MCF 10A (cell line): Measurements from ENCODE around the gene LMTK3. TPM values are rescaled to one million over a fixed set of nuclear protein-coding genes. Genes with fewer than 3 reads are reported as not detected.

Experiments
- BruUV-seq: library from RNA; stranded (reverse); fragments of 400-500 nt; replicated peaks from 2 replicates; lab custom pipeline; 2021; lab: Mats Ljungman, UMichigan
- CTCF ChIA-PET: fragments of 300-600 bp; sonication (Branson Sonifier 250); formaldehyde crosslinking; extraction: SDS; loops from one replicate; lab custom pipeline; 2021; ENCODE audit warnings: antibody characterized with exemption, inconsistent platforms; lab: Yijun Ruan, JAX
- POLR2A ChIA-PET: fragments of 300-600, 350-650 bp; sonication (Branson Sonifier 250); formaldehyde crosslinking; extraction: SDS; loops from one replicate; lab custom pipeline; 2020; ENCODE audit warnings: antibody characterized with exemption, inconsistent platforms; lab: Yijun Ruan, JAX
- DNase-seq: peaks from one replicate; pipeline ENCODE4 v3.0.0-alpha.2; 2018; ENCODE audit not compliant: unreplicated experiment
- H3K27ac Mint-ChIP-seq: one replicate; pipeline ENCODE4 v1.8.0; 2022; ENCODE audit warnings: mild to moderate bottlenecking, low read depth, mixed read lengths; ENCODE audit not compliant: unreplicated experiment
- H3K27me3 Mint-ChIP-seq: one replicate; pipeline ENCODE4 v1.8.0; 2022; ENCODE audit warnings: mixed read lengths; ENCODE audit not compliant: insufficient read depth, unreplicated experiment
- H3K36me3 Mint-ChIP-seq: one replicate; pipeline ENCODE4 v1.8.0; 2022; ENCODE audit warnings: mild to moderate bottlenecking, moderate library complexity, mixed read lengths; ENCODE audit not compliant: insufficient read depth, unreplicated experiment
- H3K4me1 Mint-ChIP-seq: one replicate; pipeline ENCODE4 v1.8.0; 2022; ENCODE audit warnings: mixed read lengths; ENCODE audit not compliant: insufficient read depth, unreplicated experiment
- H3K4me3 Mint-ChIP-seq: one replicate; pipeline ENCODE4 v1.8.0; 2022; ENCODE audit warnings: mild to moderate bottlenecking, moderate library complexity, mixed read lengths; ENCODE audit not compliant: unreplicated experiment
- H3K9me3 Mint-ChIP-seq: one replicate; pipeline ENCODE4 v1.8.0; 2022; ENCODE audit warnings: mixed read lengths; ENCODE audit not compliant: unreplicated experiment
- intact Hi-C: fragments of 100-400 bp; cut with micrococcal nuclease; formaldehyde crosslinking; loops from 2 replicates; pipeline ENCODE4 v1.14.1; 2022
- total RNA-seq: library from RNA; stranded (reverse); gene quantifications from 2 replicates; pipeline ENCODE4 v1.2.3, GENCODE V29; 2022
- TF ChIP-seq, protein P1 (sequence below): fragments of 200-600 bp; IDR thresholded peaks from one replicate; pipeline ENCODE4 v1.8.0; 2022; ENCODE audit warnings: antibody characterized with exemption, mild to moderate bottlenecking; ENCODE audit not compliant: unreplicated experiment

LMTK3 gene
- total RNA-seq, 1 experiment from 2014 or later: 0.37 TPM

DNA sequence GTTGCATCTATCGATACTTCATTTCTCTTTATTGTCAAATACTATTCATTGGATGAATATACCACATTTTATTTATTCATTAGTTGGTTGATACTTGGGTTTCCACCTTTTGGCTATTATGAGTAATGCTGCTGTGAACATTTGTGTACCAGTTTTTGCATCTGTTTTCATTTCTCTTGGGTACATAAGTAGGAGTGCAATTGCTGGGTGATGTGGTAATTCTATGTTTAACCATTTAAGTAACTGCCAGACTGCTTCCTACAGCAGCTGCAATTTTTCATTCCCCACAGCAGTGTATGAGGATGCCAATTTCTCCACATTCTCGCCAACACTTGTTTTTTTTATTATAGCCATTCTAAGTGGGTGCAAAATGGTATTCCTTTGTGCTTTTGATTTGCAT is 53.6 kb downstream of the LMTK3 start:
- Mint-ChIP-seq H3K27me3 (no peaks in the 10 kb centered on the region), H3K4me1 (peaks cover 9% of the 10 kb centered on the region), H3K4me3 (no peak overlapping the region), H3K27ac (no peak overlapping the region), H3K36me3 (peaks cover 79% of the 10 kb centered on the region), H3K9me3 (no peaks in the 10 kb centered on the region)
- POLR2A ChIA-PET: interaction anchor here (1.7 to 2.0 kb wide), 2 partner anchors 9 to 11 kb away, joined by 5 to 6 read pairs; no protein-coding TSS in a partner anchor
- intact Hi-C loops: no loop called here
- BruUV-seq: no TSS peak
- DNase-seq: no peak
- TF ChIP-seq, protein P1, sequence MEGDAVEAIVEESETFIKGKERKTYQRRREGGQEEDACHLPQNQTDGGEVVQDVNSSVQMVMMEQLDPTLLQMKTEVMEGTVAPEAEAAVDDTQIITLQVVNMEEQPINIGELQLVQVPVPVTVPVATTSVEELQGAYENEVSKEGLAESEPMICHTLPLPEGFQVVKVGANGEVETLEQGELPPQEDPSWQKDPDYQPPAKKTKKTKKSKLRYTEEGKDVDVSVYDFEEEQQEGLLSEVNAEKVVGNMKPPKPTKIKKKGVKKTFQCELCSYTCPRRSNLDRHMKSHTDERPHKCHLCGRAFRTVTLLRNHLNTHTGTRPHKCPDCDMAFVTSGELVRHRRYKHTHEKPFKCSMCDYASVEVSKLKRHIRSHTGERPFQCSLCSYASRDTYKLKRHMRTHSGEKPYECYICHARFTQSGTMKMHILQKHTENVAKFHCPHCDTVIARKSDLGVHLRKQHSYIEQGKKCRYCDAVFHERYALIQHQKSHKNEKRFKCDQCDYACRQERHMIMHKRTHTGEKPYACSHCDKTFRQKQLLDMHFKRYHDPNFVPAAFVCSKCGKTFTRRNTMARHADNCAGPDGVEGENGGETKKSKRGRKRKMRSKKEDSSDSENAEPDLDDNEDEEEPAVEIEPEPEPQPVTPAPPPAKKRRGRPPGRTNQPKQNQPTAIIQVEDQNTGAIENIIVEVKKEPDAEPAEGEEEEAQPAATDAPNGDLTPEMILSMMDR: no peak
- CTCF ChIA-PET: no interaction called here

DNA sequence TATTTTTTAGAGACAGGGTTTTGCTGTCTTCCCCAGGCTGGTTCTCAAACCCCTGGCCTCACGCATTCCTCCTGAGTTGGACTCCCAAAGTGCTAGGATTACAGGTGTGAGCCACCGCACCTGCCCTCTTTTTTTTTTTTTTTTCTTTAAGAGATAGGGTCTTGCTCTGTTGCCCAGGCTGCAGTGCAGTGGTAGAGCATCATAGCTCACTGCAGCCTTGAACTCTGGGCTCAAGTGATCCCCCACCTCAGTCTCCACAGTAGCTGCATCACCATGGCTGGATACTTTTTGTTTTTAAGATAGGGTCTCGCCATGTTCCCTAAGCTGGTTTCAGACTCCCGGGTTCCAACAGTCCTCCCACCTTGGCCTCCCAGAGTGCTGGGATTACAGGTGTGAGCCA is 54.8 kb downstream of the LMTK3 start:
- Mint-ChIP-seq H3K4me1 (peaks cover 9% of the 10 kb centered on the region), H3K9me3 (no peaks in the 10 kb centered on the region)

DNA sequence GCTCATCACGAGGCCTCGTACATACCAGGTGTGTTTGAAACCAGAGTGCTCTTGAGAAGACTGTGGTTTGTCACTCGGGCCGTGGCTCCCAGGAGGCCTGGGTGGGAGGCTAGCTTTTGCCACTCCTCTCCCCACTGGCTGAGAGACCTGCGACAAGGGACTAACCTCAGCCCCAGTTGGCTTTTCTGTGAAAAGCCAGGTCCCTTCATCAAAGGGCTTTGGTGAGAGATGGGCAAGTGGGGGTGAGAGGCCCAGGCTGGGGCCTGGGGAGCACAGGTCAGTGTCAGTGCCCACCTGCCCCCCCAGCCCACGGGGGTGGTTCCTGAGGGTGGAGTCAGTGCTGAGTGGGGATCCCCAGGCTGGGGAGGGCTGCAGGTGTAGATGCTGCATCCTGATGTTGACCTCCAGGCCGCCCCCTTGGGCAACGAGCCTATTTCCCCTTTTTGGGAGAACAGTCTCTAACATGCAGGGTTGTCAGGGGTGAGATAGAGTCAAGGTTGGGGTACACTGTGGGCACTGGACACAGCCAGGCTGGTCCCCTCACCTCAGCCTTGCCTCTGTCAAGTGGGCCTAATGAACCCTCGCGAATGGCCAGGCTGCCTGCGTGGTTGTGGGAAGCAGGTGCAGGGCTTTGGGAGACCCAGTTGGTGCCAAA is 55.6 kb downstream of the LMTK3 start:
- Mint-ChIP-seq H3K9me3 (no peaks in the 10 kb centered on the region), H3K27ac (no peak overlapping the region), H3K27me3 (no peaks in the 10 kb centered on the region), H3K4me1 (peaks cover 9% of the 10 kb centered on the region), H3K4me3 (no peak overlapping the region), H3K36me3 (peaks cover 81% of the 10 kb centered on the region)
- POLR2A ChIA-PET: no interaction called here
- TF ChIP-seq, protein P1: no peak
- intact Hi-C loops: no loop called here
- no TSS peak for BruUV-seq
- DNase-seq: no peak
- CTCF ChIA-PET: no interaction called here

More for the DNA sequence above, 54.8 kb downstream of the LMTK3 start:
- Mint-ChIP-seq H3K36me3 (peaks cover 82% of the 10 kb centered on the region), H3K27ac (no peak overlapping the region), H3K4me3 (no peak overlapping the region), H3K27me3 (no peaks in the 10 kb centered on the region)
- POLR2A ChIA-PET: interaction anchor here (1.7 to 2.0 kb wide), 2 partner anchors 10 kb away, joined by 5 to 6 read pairs; no protein-coding TSS in a partner anchor
- CTCF ChIA-PET: interaction anchor here (0.7 kb wide), 1 partner anchor 49 kb away, joined by 3 read pairs; no protein-coding TSS in a partner anchor
- no TSS peak for BruUV-seq
- TF ChIP-seq, protein P1: no peak
- intact Hi-C loops: no loop called here
- no peak for DNase-seq

DNA sequence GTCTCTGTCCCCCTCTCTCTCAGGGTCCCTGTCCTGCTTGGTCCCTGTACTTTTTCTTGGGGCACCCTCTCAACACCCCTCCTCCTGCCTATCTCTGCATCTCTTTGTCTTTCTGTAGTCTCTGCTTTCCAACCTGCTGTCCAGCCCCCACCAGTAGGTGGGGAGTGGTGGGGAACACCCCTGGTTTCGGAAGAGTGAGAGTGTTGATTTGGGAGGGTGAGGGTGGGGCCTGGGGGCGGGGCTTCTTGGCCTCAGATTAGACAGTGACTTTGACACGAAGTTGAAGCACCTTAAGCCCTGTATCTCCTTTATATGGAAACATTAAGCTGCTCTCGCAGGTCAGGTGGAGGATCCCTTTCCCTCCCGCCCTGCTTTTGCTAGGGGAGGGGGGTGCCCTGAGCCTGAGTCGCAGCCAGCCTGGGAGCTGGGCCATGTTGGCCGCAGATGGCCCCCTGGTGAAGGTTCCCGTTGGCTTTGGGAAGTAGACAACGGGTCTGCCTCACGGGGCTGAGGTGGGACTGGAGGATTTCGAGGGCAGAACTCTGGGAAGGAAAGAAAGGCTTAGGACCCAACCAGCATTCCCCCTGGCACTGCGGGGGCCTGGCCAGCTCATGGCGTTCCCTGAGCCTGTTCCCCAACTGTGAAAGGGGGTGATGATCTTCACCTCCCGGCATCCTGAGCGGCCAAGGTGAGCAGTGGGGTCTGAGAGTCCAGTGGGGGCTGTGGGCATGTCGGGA is 56.3 kb downstream of the LMTK3 start, which contains the start of gene KCNJ14:
Gene KCNJ14 (plus strand): TSS at position 404 of the 737 bp plus-strand sequence. CDS start 6,151 bp downstream, outside the sequence.
- Mint-ChIP-seq H3K9me3 (no peaks in the 10 kb centered on the region), H3K27ac (peak within 1 kb of the TSS; percentile 60)

More for the DNA sequence above, 56.3 kb downstream of the LMTK3 start, which contains the start of gene KCNJ14:
- intact Hi-C loops: no loop called here
- TF ChIP-seq, protein P1: no peak
- Mint-ChIP-seq H3K4me3 (no peak within 1 kb of the TSS), H3K36me3 (peaks cover 75% of the 10 kb centered on the region), H3K4me1 (peaks cover 9% of the 10 kb centered on the region), H3K27me3 (no peaks in the 10 kb centered on the region)
- no TSS peak for BruUV-seq
- CTCF ChIA-PET: no interaction called here
- DNase-seq: no peak
- POLR2A ChIA-PET: interaction anchor here (0.6 kb wide), 1 partner anchor 32 kb away, joined by 3 read pairs; no protein-coding TSS in a partner anchor
